Vagina (tissue), 2 donors: Measurements from ENCODE around the gene HDAC8. TPM values are rescaled to one million over a fixed set of nuclear protein-coding genes. Genes with fewer than 3 reads are reported as not detected.
"Not testable (repeated sequence)": the region's sequence is repeated elsewhere in the genome, so short reads cannot be mapped to it uniquely, and the experiment has no call there.

Source experiments
- DNase-seq, 2 donors: peaks; one replicate each; pipeline ENCODE4 v3.0.0-alpha.2; 2017; ENCODE audit errors: extremely low spot score in 2 of 2
- H3K27ac ChIP-seq: fragments of 200-600 bp; sonication (generic); one replicate; pipeline ENCODE4 v1.5.1; 2019
- H3K27me3 ChIP-seq: fragments of 200-600 bp; sonication (generic); one replicate; pipeline ENCODE4 v1.5.1; 2019
- H3K36me3 ChIP-seq, 2 donors: fragments of 200-600 bp; sonication (generic); one replicate each; pipeline ENCODE4 v1.5.1; 2017 to 2019
- H3K4me1 ChIP-seq: fragments of 200-600 bp; sonication (generic); one replicate; pipeline ENCODE4 v1.5.1; 2019
- H3K4me3 ChIP-seq, 2 donors: fragments of 200-600 bp; sonication (generic); 1 replicate in 1 of 2; 2 replicates in 1 of 2; pipeline ENCODE4 v1.5.1; 2016 to 2019
- H3K9me3 ChIP-seq: fragments of 200-600 bp; sonication (generic); one replicate; pipeline ENCODE4 v1.5.1; 2019
- CTCF ChIP-seq, 3 experiments: fragments of 450-650 bp in 2 of 3; fragments of 200-600 bp in 1 of 3; sonication (generic) in 1 of 3; IDR thresholded peaks; one replicate each; pipeline ENCODE4 v1.5.1; 2017 to 2019; ENCODE audit warnings: antibody characterized with exemption in 3 of 3, mild to moderate bottlenecking in 2 of 3, moderate library complexity in 2 of 3
- POLR2A ChIP-seq, 2 donors: fragments of 450-650 bp; IDR thresholded peaks; one replicate each; pipeline ENCODE4 v1.6.1; 2017; ENCODE audit warnings: antibody characterized with exemption in 2 of 2, mild to moderate bottlenecking in 2 of 2, moderate library complexity in 2 of 2
- POLR2AphosphoS5 ChIP-seq, 2 donors: sonication (generic); formaldehyde crosslinking; IDR thresholded peaks; one replicate each; pipeline ENCODE4 v1.9.0; 2017; ENCODE audit warnings: antibody characterized with exemption in 2 of 2, mild to moderate bottlenecking in 2 of 2, low read depth in 1 of 2; ENCODE audit not compliant: insufficient read depth in 1 of 2
- intact Hi-C: fragments of 100-400 bp; cut with DNase I; formaldehyde crosslinking; loops from one replicate; pipeline ENCODE4 v1.15.1; 2023
- total RNA-seq: library from RNA; depleted of rRNA; stranded (reverse); fragments of >200 nt; gene quantifications from one replicate; pipeline ENCODE4 v1.2.3, GENCODE V29; 2016

The HDAC8 gene
- total RNA-seq, 1 donor from 2014 or later = 33.4 TPM

- H3K4me1 ChIP-seq = no peaks in the 10 kb centered on the region
- H3K27me3 ChIP-seq = no peaks in the 10 kb centered on the region
- H3K4me3 ChIP-seq = no peak overlapping the region
- no peaks in the 10 kb centered on the region for H3K9me3 ChIP-seq
- DNase-seq = no peak
- intact Hi-C loops = no loop called here
- no peaks in the 10 kb centered on the region for H3K36me3 ChIP-seq
- TF ChIP-seq POLR2AphosphoS5 (IDR thresholded peaks at IDR 0.05; ENCODE audit: insufficient read depth in 1 of 2, low read depth in 1 of 2) = no peak
- TF ChIP-seq POLR2A (IDR thresholded peaks at IDR 0.05) = no peak
- TF ChIP-seq CTCF (IDR thresholded peaks at IDR 0.05) = no peak
- H3K27ac ChIP-seq = no peak overlapping the region
Measured at GRCh38 chrX:72554448-72555140, 18.0 kb downstream of the HDAC8 start.

GRCh38 chrX:72552443-72552842 lies 20.2 kb downstream of the HDAC8 start:
- H3K4me1 ChIP-seq, H3K36me3 ChIP-seq, intact Hi-C loops, DNase-seq, H3K27me3 ChIP-seq, H3K9me3 ChIP-seq, H3K4me3 ChIP-seq, H3K27ac ChIP-seq: not testable (repeated sequence)

- DNase-seq = no peak
- Histone ChIP-seq H3K9me3 (no peaks in the 10 kb centered on the region), H3K27me3 (no peaks in the 10 kb centered on the region), H3K4me3 (no peak overlapping the region), H3K27ac (no peak overlapping the region), H3K36me3 (no peaks in the 10 kb centered on the region), H3K4me1 (no peaks in the 10 kb centered on the region)
- no peak for TF ChIP-seq POLR2AphosphoS5 (IDR thresholded peaks at IDR 0.05; ENCODE audit: insufficient read depth in 1 of 2, low read depth in 1 of 2)
- no peak for TF ChIP-seq POLR2A (IDR thresholded peaks at IDR 0.05)
- no peak for TF ChIP-seq CTCF (IDR thresholded peaks at IDR 0.05)
- intact Hi-C loops = no loop called here
Measured at GRCh38 chrX:72545990-72546389, 26.7 kb downstream of the HDAC8 start.

GRCh38 chrX:72540318-72540717 lies 32.3 kb downstream of the HDAC8 start:
- no peak for DNase-seq
- intact Hi-C loops = no loop called here
- no peak overlapping the region for H3K27ac ChIP-seq

GRCh38 chrX:72539822-72540221 lies 32.8 kb downstream of the HDAC8 start:
- no peak for TF ChIP-seq POLR2A (IDR thresholded peaks at IDR 0.05)
- no peak for TF ChIP-seq POLR2AphosphoS5 (IDR thresholded peaks at IDR 0.05; ENCODE audit: insufficient read depth in 1 of 2, low read depth in 1 of 2)
- TF ChIP-seq CTCF (IDR thresholded peaks at IDR 0.05) = no peak
- intact Hi-C loops = no loop called here

More at GRCh38 chrX:72540318-72540717, 32.3 kb downstream of the HDAC8 start:
- H3K36me3 ChIP-seq = no peaks in the 10 kb centered on the region
- no peaks in the 10 kb centered on the region for H3K27me3 ChIP-seq
- no peak overlapping the region for H3K4me3 ChIP-seq
- H3K4me1 ChIP-seq = no peaks in the 10 kb centered on the region
- TF ChIP-seq POLR2AphosphoS5 (IDR thresholded peaks at IDR 0.05; ENCODE audit: insufficient read depth in 1 of 2, low read depth in 1 of 2) (no peak), CTCF (IDR thresholded peaks at IDR 0.05) (no peak)
- H3K9me3 ChIP-seq = no peaks in the 10 kb centered on the region

More at GRCh38 chrX:72539822-72540221, 32.8 kb downstream of the HDAC8 start:
- H3K36me3 ChIP-seq = no peaks in the 10 kb centered on the region
- no peak for DNase-seq
- no peak overlapping the region for H3K4me3 ChIP-seq
- no peaks in the 10 kb centered on the region for H3K9me3 ChIP-seq
- no peaks in the 10 kb centered on the region for H3K27me3 ChIP-seq
- no peak overlapping the region for H3K27ac ChIP-seq
- H3K4me1 ChIP-seq = no peaks in the 10 kb centered on the region
